ENCODE measurements around the gene OR1F1.
A peak's percentile ranks its signal among the peaks of the same experiment; 100 is the strongest.
"Not testable (repeated sequence)": the region's sequence is repeated elsewhere in the genome, so short reads cannot be mapped to it uniquely, and the experiment has no call there.

OR1F1 gene

GRCh38 chr16:3175157-3176093 lies 12.6 kb upstream of the OR1F1 start:
- peak; percentile 75 for DNase-seq

- no peak for DNase-seq
Observed at GRCh38 chr16:3179651-3180050, 8.4 kb upstream of the OR1F1 start.

GRCh38 chr16:3180445-3180878 lies 7.5 kb upstream of the OR1F1 start:
- DNase-seq, result peak; percentile 50

GRCh38 chr16:3182293-3182607 lies 5.8 kb upstream of the OR1F1 start:
- not testable (repeated sequence) for DNase-seq

- DNase-seq, result peak; percentile 59
Observed at GRCh38 chr16:3182608-3183444, 5.2 kb upstream of the OR1F1 start.

- DNase-seq, result no peak
Observed at GRCh38 chr16:3183445-3184139, 4.4 kb upstream of the OR1F1 start.

- DNase-seq, result no peak
Observed at GRCh38 chr16:3186946-3187690, 886 bp upstream of the OR1F1 start.

- no peak for DNase-seq
Observed at GRCh38 chr16:3188675-3188924, 596 bp downstream of the OR1F1 start.

GRCh38 chr16:3188925-3189825 lies 1.2 kb downstream of the OR1F1 start:
- peak; percentile 70 for DNase-seq

GRCh38 chr16:3189869-3190268 lies 1.9 kb downstream of the OR1F1 start:
- no peak for DNase-seq

GRCh38 chr16:3190949-3191353 lies 2.9 kb downstream of the OR1F1 start:
- DNase-seq, result peak; percentile 82

- DNase-seq, result no peak
Observed at GRCh38 chr16:3192476-3193019, 4.5 kb downstream of the OR1F1 start.

- peak; percentile 79 for DNase-seq
Observed at GRCh38 chr16:3193221-3194212, 5.5 kb downstream of the OR1F1 start.

GRCh38 chr16:3194792-3195191 lies 6.8 kb downstream of the OR1F1 start:
- DNase-seq, result no peak

GRCh38 chr16:3195975-3196374 lies 8.0 kb downstream of the OR1F1 start:
- DNase-seq, result peak; percentile 11

GRCh38 chr16:3197694-3198333 lies 9.8 kb downstream of the OR1F1 start:
- DNase-seq, result not testable (repeated sequence)

GRCh38 chr16:3198334-3199072 lies 10.5 kb downstream of the OR1F1 start:
- DNase-seq, result peak; percentile 35

- no peak for DNase-seq
Observed at GRCh38 chr16:3202903-3203539, 15.0 kb downstream of the OR1F1 start.

All from DMS 273 treated with DMSO at 0.1 percent for 48 hours (cell line).